ENCODE data around the gene SPAG5.

SPAG5 gene

DNA sequence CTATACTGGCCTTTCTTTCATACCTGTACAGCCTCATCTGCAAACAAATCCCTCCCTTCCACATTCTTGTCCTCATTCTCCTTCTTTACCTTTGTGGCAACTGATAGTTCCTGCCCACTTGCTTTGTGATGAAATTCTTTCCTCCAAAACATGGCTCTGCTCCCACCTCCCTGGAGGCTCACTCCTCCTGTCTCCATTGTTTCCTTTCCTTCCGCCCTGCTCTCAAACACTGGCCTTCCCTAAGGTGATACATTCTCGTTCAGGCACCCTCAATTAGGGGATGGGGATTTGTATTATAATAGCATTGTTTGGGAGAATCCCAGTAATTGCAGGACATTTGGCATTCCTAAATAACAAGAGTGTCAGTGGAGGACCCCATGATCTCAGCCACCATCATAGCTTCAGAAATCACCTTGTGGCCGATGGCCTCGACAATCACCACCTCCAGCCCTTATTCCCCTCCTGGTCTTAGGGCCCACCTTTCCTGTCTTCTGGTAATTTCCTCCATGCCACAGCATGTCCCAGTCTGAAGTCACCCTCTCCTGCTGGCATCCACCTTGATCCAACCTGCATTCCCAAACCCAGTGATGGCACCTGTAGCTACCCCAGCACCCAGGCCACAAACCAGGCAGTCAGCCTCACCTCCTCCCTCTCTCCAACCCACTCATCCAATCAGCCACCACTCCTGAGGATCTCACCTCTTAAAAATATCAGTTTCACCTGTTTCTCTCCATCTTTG lies 54.3 kb downstream of the SPAG5 start:
- FAIRE-seq, result no peak

- FAIRE-seq, result no peak
Observed at GRCh38 chr17:28541439-28541838, 57.4 kb downstream of the SPAG5 start.

DNA sequence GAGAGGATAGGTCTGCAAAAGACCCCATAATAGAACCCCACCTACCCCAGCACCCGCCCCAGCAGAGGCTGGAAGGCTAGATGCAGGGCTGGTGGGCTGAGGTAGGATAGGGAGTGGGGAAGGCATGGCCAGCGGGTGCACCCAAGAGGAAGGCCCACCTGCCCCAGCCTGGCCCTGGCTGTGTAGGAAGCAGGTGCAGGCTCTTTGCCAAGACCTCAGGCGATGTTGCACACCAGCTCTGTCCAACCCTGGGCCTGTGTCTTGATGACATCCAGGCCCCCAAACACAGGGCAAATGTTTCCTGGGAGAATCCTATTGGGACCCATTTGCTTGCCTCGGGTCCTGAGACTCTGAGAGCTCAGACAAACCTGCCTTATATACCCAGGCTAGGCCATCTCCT lies 58.6 kb downstream of the SPAG5 start:
- FAIRE-seq, result no peak

DNA sequence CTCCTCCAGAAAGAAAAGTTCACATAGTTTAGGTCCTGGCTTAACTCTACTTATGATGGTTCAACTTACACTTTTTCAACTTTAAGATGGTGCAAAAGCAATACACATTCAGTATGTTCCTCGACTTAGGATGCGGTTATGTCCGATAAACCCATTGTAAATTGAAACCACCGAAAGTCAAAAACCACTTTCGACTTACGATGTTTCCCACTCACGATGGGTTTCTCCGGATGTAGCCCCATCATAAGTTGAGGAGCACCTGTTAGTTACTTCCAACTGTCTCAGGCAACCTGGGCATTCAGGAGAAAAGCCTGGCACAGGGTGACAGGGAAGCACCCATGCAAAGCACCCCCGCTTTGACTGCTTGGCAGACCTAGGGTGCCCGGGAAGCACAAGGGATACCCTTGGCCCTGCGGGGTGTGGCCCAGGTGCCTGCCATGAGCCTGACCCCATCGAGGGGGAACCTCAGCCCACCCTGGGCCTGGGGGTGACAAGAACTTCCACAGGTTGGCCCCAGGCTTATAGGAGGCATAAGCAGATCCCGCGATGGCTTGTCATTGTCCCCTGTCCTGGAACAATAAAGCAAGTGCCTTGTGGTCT lies 60.4 kb downstream of the SPAG5 start:
- FAIRE-seq, result no peak

GRCh38 chr17:28537219-28537610 lies 61.6 kb downstream of the SPAG5 start:
- no peak for FAIRE-seq

DNA sequence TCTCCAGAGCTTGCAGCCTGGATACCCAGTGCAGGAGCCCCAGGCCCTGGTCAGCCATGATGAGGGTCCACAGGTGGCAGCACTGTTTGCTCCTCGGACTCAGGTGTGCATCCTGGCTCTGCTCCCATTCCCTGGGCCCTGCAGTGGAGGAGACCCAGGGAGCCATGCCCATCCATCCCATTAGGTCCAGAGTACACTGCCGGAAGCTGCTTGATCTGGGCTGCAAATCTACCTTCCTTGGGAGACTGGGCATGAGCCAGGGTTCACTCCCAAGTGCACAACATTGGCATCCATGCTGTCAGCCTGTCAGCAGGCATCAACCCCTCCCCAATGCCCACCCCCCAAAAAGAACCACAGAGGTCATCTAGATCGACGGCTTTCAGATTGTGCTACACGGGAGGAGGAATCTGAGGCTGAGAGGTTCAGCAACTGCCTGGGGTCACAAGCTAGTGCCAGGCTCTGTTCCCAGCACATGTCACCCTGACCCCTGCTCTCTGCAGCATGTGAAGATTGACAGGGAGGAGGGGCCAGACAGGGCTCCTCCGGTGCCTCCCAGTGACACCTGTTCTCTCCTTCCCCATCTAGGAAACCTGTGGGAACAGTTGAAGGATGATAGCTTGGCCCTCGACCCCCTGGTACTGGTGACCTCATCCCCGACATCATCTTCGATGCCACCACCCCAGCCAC lies 62.1 kb downstream of the SPAG5 start:
- no peak for FAIRE-seq

DNA sequence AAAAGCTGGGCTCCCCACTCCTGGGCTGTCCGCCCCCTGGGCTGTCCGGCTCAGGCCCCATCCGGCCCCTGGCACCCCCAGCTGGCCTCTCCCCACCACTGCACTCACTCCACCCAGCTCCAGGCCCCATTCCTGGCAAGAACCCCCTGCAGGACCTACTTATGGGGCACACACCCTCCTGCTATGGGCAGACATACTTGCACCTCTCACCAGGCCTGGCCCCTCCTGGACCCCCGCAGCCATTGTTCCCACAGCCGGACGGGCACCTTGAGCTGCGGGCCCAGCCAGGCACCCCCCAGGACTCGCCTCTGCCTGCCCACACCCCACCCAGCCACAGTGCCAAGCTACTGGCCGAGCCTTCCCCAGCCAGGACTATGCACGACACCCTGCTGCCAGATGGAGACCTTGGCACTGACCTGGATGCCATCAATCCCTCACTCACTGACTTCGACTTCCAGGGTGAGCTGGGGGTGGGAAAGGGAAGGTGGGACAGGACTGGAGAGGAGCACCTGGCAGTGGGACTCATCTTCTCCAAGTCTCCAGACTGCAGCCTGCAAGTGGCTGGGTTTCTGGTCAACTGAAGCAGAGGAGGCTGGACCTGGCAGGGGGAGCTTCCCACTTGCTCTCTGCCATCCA lies 64.0 kb downstream of the SPAG5 start:
- FAIRE-seq, result no peak

DNA sequence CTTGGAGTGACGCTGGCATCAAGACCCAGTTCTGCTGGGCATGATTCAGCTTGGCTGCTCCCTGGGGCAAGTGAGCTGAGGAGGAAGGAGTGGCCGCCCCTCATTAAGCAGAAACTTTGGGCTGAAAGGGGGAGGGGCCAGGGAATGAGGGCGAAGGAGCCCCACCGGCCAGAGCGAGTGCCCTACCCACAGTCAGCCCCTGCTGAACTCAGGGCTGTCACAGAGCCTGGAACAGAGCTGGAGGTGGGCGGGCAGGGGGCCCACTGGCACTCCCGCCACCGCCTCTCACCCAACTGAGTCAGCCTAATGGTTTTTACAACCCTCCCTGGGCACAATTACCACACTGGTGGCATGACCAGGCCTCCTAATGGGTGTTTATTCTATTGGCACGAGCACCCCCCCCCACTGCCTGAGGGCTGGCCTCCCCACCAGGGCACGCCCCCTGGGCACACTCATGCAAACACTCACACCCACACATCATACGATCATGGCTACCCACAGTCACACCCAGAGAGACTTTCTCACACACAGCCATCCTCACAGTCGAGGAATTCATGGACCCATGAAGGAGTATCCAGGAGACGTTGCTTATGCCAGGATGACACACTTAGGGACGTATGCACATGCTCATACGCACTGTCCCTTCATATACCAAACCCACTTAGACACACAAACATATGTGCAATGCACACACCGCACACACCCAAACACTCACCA lies 65.6 kb downstream of the SPAG5 start:
- FAIRE-seq, result no peak

GRCh38 chr17:28532050-28532960 lies 66.5 kb downstream of the SPAG5 start:
- no peak for FAIRE-seq

DNA sequence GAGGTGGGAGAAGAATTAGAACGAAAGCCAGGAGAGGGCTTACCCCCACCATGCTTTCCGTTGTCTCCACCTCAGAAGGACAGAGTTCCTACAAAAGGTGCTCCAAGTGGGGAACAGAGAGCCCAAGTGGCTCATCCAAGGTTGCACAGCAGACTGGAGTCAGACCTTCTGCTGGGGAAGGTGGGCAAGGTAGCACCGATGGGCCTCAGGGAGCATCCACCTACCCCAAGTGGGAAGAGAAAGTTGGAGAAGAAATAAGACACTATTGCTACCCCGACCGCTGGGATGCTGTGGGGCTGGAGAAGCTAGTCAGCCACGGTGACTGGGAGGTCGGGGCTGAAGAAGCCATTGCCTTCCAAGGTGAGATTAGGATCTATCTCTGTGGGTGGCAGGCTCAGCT lies 67.9 kb downstream of the SPAG5 start:
- FAIRE-seq, result no peak

- no peak for FAIRE-seq
Observed at GRCh38 chr17:28530250-28530649, 68.6 kb downstream of the SPAG5 start.

- FAIRE-seq, result no peak
Observed at GRCh38 chr17:28529013-28529400, 69.8 kb downstream of the SPAG5 start.

GRCh38 chr17:28528327-28529012 lies 70.4 kb downstream of the SPAG5 start:
- FAIRE-seq, result no peak

GRCh38 chr17:28527859-28528258 lies 71.0 kb downstream of the SPAG5 start:
- no peak for FAIRE-seq
